PC-9 (cell line): ENCODE measurements around the gene PRB3. TPM values are rescaled to one million over a fixed set of nuclear protein-coding genes. Genes with fewer than 3 reads are reported as not detected.

ENCODE experiments used
- Bru-seq: library from RNA; stranded (reverse); fragments of 400-500 nt; gene quantifications from one replicate; lab custom pipeline; 2021; lab: Mats Ljungman, UMichigan
- BruChase-seq, 2 experiments: library from RNA; stranded (reverse); fragments of 400-500 nt; gene quantifications; one replicate each; lab custom pipeline; 2021; lab: Mats Ljungman, UMichigan
- BruUV-seq: library from RNA; stranded (reverse); fragments of 400-500 nt; replicated peaks from 2 replicates; lab custom pipeline; 2021; lab: Mats Ljungman, UMichigan
- CTCF ChIA-PET: fragments of 300-600 bp; sonication (Branson Sonifier 250); formaldehyde crosslinking; loops from one replicate; lab custom pipeline; 2022; ENCODE audit warnings: antibody characterized with exemption; lab: Charles Lee
- POLR2A ChIA-PET: fragments of 300-600 bp; sonication (Branson Sonifier 250); formaldehyde crosslinking; loops from one replicate; lab custom pipeline; 2022; ENCODE audit warnings: antibody characterized with exemption; ENCODE audit not compliant: unreplicated experiment; lab: Charles Lee
- DNase-seq, 2 experiments: peaks; one replicate each; pipeline versions ENCODE4 v3.0.0 to v3.0.0-alpha.2; 2015 to 2022; ENCODE audit warnings: mixed read lengths in 1 of 2
- H2AFZ ChIP-seq: fragments of 200-600 bp; sonication (generic); 2 replicates; pipeline ENCODE4 v1.8.1; 2017; ENCODE audit warnings: antibody characterized with exemption
- H3F3A ChIP-seq: fragments of 200-600 bp; sonication (generic); 2 replicates; pipeline ENCODE4 v1.8.1; 2017; ENCODE audit warnings: antibody characterized with exemption, mild to moderate bottlenecking, low read depth; ENCODE audit not compliant: insufficient read depth
- H3K27ac ChIP-seq: fragments of 200-600 bp; sonication (generic); 2 replicates; pipeline ENCODE4 v1.6.1; 2016; ENCODE audit warnings: mixed run types
- H3K27me3 ChIP-seq: fragments of 200-600 bp; sonication (generic); 2 replicates; pipeline ENCODE4 v1.6.1; 2016; ENCODE audit warnings: low read depth, mixed run types; ENCODE audit not compliant: insufficient read depth
- H3K36me3 ChIP-seq: fragments of 200-600 bp; sonication (generic); 2 replicates; pipeline ENCODE4 v1.6.1; 2016; ENCODE audit warnings: low read depth, mixed run types
- H3K4me1 ChIP-seq: fragments of 200-600 bp; sonication (generic); replicated peaks from 2 replicates; pipeline ENCODE4 v1.6.1; 2016; ENCODE audit warnings: mixed run types; ENCODE audit not compliant: insufficient read depth
- H3K4me2 ChIP-seq: fragments of 200-600 bp; sonication (generic); 2 replicates; pipeline ENCODE4 v1.6.1; 2017; ENCODE audit warnings: mixed run types
- H3K4me3 ChIP-seq: fragments of 200-600 bp; sonication (generic); 2 replicates; pipeline ENCODE4 v1.6.1; 2016; ENCODE audit warnings: mixed run types
- H3K79me2 ChIP-seq: fragments of 200-600 bp; sonication (generic); 2 replicates; pipeline ENCODE4 v1.6.1; 2017; ENCODE audit warnings: low read depth, mixed run types
- H3K9me2 ChIP-seq: fragments of 200-600 bp; sonication (generic); 2 replicates; pipeline ENCODE4 v1.8.1; 2017; ENCODE audit warnings: mild to moderate bottlenecking; ENCODE audit not compliant: insufficient read depth
- H3K9me3 ChIP-seq: fragments of 200-600 bp; sonication (generic); 2 replicates; pipeline ENCODE4 v1.8.1; 2016; ENCODE audit warnings: low read depth; ENCODE audit not compliant: insufficient read depth
- H4K20me1 ChIP-seq: fragments of 200-600 bp; sonication (generic); 2 replicates; pipeline ENCODE4 v1.8.1; 2017; ENCODE audit not compliant: insufficient read depth
- EZH2 ChIP-seq: fragments of 200-600 bp; sonication (generic); IDR thresholded peaks from 2 replicates; pipeline ENCODE4 v1.8.0; 2017; ENCODE audit warnings: antibody characterized with exemption, low read depth
- intact Hi-C: fragments of 100-400 bp; cut with micrococcal nuclease; formaldehyde crosslinking; loops from one replicate; pipeline ENCODE4 v1.10.0; 2022; ENCODE audit not compliant: unreplicated experiment
- long read RNA-seq: library from polyadenylated mRNA; stranded (forward); transcript quantifications from one replicate; pipeline ENCODE4 v2.0.0, GENCODE V29; 2022
- total RNA-seq: library from RNA; stranded (reverse); gene quantifications from 2 replicates; pipeline ENCODE4 v1.2.3, GENCODE V29; 2021
- TF ChIP-seq, protein P1 (sequence below): fragments of 200-600 bp; sonication (generic); conservative IDR thresholded peaks from 2 replicates; pipeline ENCODE4 v1.6.1; 2017; ENCODE audit warnings: mixed run types, antibody characterized with exemption, mild to moderate bottlenecking, moderate library complexity

Gene PRB3
- total RNA-seq (not detected in 2 replicates), Bru-seq, nascent RNA (percentile 13 among the genes with signal in this experiment), BruChase-seq, experiment 1, labeled RNA remaining after a 2-hour chase (not detected), BruChase-seq, experiment 2, labeled RNA remaining after a 6-hour chase (not detected)
- long read RNA-seq: 0 reads

DNA sequence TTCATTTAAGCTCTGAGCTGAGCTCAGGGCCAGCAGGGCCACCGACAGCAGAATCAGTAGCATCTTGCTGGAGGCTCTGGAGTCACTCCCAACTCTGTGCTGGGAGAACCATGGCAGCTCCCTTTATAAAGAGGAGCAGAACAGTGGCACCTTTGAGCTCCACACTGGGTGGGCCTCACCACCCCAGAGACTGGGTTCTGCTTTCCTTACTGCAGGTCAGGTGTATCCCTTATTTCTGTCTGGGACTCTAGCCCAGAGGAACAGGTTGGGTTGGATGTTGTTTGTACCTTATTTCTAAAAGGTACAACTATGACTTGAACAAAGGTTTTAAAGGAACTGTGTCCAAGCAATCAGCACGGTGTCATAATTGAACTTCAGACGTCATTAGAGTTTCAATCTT is at the start of gene PRB3:
Gene PRB3, minus strand, starts transcription at position 101 of the 400 bp plus-strand sequence. Its CDS starts 38 bp downstream, at position 63.
- H3K4me2 ChIP-seq: no peak within 1 kb of the TSS
- no peak within 1 kb of the TSS for H3K27ac ChIP-seq
- H3K4me3 ChIP-seq: no peak within 1 kb of the TSS
- no peaks in the 10 kb centered on the region for H3K79me2 ChIP-seq
- TF ChIP-seq, protein P1, sequence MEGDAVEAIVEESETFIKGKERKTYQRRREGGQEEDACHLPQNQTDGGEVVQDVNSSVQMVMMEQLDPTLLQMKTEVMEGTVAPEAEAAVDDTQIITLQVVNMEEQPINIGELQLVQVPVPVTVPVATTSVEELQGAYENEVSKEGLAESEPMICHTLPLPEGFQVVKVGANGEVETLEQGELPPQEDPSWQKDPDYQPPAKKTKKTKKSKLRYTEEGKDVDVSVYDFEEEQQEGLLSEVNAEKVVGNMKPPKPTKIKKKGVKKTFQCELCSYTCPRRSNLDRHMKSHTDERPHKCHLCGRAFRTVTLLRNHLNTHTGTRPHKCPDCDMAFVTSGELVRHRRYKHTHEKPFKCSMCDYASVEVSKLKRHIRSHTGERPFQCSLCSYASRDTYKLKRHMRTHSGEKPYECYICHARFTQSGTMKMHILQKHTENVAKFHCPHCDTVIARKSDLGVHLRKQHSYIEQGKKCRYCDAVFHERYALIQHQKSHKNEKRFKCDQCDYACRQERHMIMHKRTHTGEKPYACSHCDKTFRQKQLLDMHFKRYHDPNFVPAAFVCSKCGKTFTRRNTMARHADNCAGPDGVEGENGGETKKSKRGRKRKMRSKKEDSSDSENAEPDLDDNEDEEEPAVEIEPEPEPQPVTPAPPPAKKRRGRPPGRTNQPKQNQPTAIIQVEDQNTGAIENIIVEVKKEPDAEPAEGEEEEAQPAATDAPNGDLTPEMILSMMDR: no peak
- no peak for TF ChIP-seq EZH2
- no peak within 1 kb of the TSS for H2AFZ ChIP-seq
- no peaks in the 10 kb centered on the region for H3K9me2 ChIP-seq
- intact Hi-C loops: no loop called here
- no peaks in the 10 kb centered on the region for H3K4me1 ChIP-seq
- H3F3A ChIP-seq: no peaks in the 10 kb centered on the region
- no peaks in the 10 kb centered on the region for H3K36me3 ChIP-seq
- no peaks in the 10 kb centered on the region for H3K27me3 ChIP-seq
- DNase-seq: no peak
- CTCF ChIA-PET: no interaction called here
- no peaks in the 10 kb centered on the region for H3K9me3 ChIP-seq
- H4K20me1 ChIP-seq: no peaks in the 10 kb centered on the region
- POLR2A ChIA-PET: no interaction called here
- BruUV-seq: no TSS peak

DNA sequence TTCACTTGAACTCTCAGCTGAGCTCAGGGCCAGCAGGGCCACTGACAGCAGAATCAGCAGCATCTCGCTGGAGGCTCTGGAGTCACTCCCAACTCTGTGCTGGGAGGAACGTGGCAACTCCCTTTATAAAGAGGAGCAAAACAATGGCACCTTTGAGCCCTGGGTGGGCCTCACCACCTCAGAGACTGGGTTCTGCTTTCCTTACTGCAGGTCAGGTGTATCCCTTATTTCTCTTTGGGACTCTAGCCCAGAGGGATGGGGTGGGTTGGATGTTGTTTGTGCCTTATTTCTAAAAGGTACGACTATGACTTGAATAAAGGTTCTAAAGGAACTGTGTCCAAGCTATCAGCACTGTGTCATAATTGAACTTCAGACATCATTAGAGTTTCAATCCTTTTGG is 40.8 kb upstream of the PRB3 start, which contains the start of gene PRB4:
Gene PRB4, minus strand, starts transcription at position 101 of the 400 bp plus-strand sequence. Its CDS starts 38 bp downstream, at position 63.
- Histone ChIP-seq H3K4me2 (no peak within 1 kb of the TSS), H3K27me3 (peaks cover 3% of the 10 kb centered on the region; the same call in 1 of the 2 replicates), H4K20me1 (no peaks in the 10 kb centered on the region), H3K4me1 (no peaks in the 10 kb centered on the region), H3K79me2 (no peaks in the 10 kb centered on the region), H3K27ac (no peak within 1 kb of the TSS), H3F3A (no peaks in the 10 kb centered on the region), H3K4me3 (no peak within 1 kb of the TSS), H2AFZ (no peak within 1 kb of the TSS), H3K36me3 (no peaks in the 10 kb centered on the region), H3K9me2 (no peaks in the 10 kb centered on the region), H3K9me3 (no peaks in the 10 kb centered on the region)
- BruUV-seq: no TSS peak
- ChIA-PET CTCF (no interaction called here), POLR2A (no interaction called here)
- TF ChIP-seq, protein P1: no peak
- no peak for TF ChIP-seq EZH2
- DNase-seq: no peak
- intact Hi-C loops: no loop called here

- H2AFZ ChIP-seq: no peak overlapping the region
- DNase-seq: no peak
- intact Hi-C loops: no loop called here
- no peaks in the 10 kb centered on the region for H3F3A ChIP-seq
- POLR2A ChIA-PET: interaction anchor here (0.7 kb wide), 1 partner anchor 1095 kb away, joined by 4 read pairs; the partner anchor contains the start of gene GABARAPL1
- no peaks in the 10 kb centered on the region for H3K27me3 ChIP-seq
- H4K20me1 ChIP-seq: no peaks in the 10 kb centered on the region
- H3K4me1 ChIP-seq: no peaks in the 10 kb centered on the region
- no peak overlapping the region for H3K4me2 ChIP-seq
- no TSS peak for BruUV-seq
- TF ChIP-seq, protein P1: no peak
- TF ChIP-seq EZH2: no peak
- no peaks in the 10 kb centered on the region for H3K79me2 ChIP-seq
- no peaks in the 10 kb centered on the region for H3K9me3 ChIP-seq
- no peaks in the 10 kb centered on the region for H3K36me3 ChIP-seq
- H3K9me2 ChIP-seq: no peaks in the 10 kb centered on the region
- H3K4me3 ChIP-seq: no peak overlapping the region
- CTCF ChIA-PET: no interaction called here
- H3K27ac ChIP-seq: no peak overlapping the region
Observed at GRCh38 chr12:11307143-11307542, 37.6 kb upstream of the PRB3 start.
